ENCODE data around the gene FOXJ1. TPM values are rescaled to one million over a fixed set of nuclear protein-coding genes. Genes with fewer than 3 reads are reported as not detected.
"Not testable (repeated sequence)": the region's sequence is repeated elsewhere in the genome, so short reads cannot be mapped to it uniquely, and the experiment has no call there.

FOXJ1 gene
- total RNA-seq, result under 1 TPM; 0.46 to 0.56 TPM

- ATAC-seq (peak; percentile 78 to 90), DNase-seq (ENCODE audit: low spot score in 2 of 2) (peak; percentile 89 to 94)
- H3K27ac Mint-ChIP-seq, result peak within 1 kb of the TSS in 1 of 2 donors; percentile 39
- no peaks in the 10 kb centered on the region for H3K9me3 Mint-ChIP-seq
- peaks cover 0 to 9% of the 10 kb centered on the region in 2 donors for H3K36me3 Mint-ChIP-seq
Observed at GRCh38 chr17:76141212-76142038, at the start of gene FOXJ1. Gene FOXJ1 (minus strand): TSS chr17:76141245. CDS start chr17:76140395, 850 bp downstream.

GRCh38 chr17:76189741-76190140 is 48.7 kb upstream of the FOXJ1 start:
- H3K27ac Mint-ChIP-seq, result peak overlapping the region; percentile 86 to 87
- ATAC-seq, result no peak
- no peak for DNase-seq (ENCODE audit: low spot score in 2 of 2)
- H3K36me3 Mint-ChIP-seq, result peaks cover 9 to 37% of the 10 kb centered on the region in 2 donors
- peaks cover 5 to 8% of the 10 kb centered on the region in 2 donors for H3K9me3 Mint-ChIP-seq

GRCh38 chr17:76189247-76189646 is 48.2 kb upstream of the FOXJ1 start:
- H3K36me3 Mint-ChIP-seq, result peaks cover 7 to 38% of the 10 kb centered on the region in 2 donors
- peak overlapping the region; percentile 86 to 87 for H3K27ac Mint-ChIP-seq
- no peak for ATAC-seq
- H3K9me3 Mint-ChIP-seq, result peaks cover 5 to 8% of the 10 kb centered on the region in 2 donors
- no peak for DNase-seq (ENCODE audit: low spot score in 2 of 2)

GRCh38 chr17:76188213-76189016 is 47.4 kb upstream of the FOXJ1 start:
- Mint-ChIP-seq H3K9me3 (peaks cover 5 to 8% of the 10 kb centered on the region in 2 donors), H3K36me3 (peaks cover 5 to 35% of the 10 kb centered on the region in 2 donors)

GRCh38 chr17:76186774-76187173 is 45.7 kb upstream of the FOXJ1 start:
- H3K9me3 Mint-ChIP-seq; DNase-seq (ENCODE audit: low spot score in 2 of 2); ATAC-seq: not testable (repeated sequence)
- peaks cover 5 to 35% of the 10 kb centered on the region in 2 donors for H3K36me3 Mint-ChIP-seq
- peak overlapping the region in 1 of 2 donors; percentile 36 for H3K27ac Mint-ChIP-seq

More at GRCh38 chr17:76188213-76189016, 47.4 kb upstream of the FOXJ1 start:
- no peak for ATAC-seq
- peak overlapping the region in 1 of 2 donors; percentile 30 for H3K27ac Mint-ChIP-seq
- no peak for DNase-seq (ENCODE audit: low spot score in 2 of 2)

- DNase-seq (ENCODE audit: low spot score in 2 of 2) (no peak), ATAC-seq (no peak)
- Mint-ChIP-seq H3K27ac (peak overlapping the region in 1 of 2 donors; percentile 30), H3K9me3 (peaks cover under 1 to 8% of the 10 kb centered on the region in 2 donors), H3K36me3 (peaks cover 6 to 39% of the 10 kb centered on the region in 2 donors)
Observed at GRCh38 chr17:76184290-76184689, 43.2 kb upstream of the FOXJ1 start.

GRCh38 chr17:76182016-76182764 is 41.1 kb upstream of the FOXJ1 start:
- peak overlapping the region; percentile 79 to 93 for H3K27ac Mint-ChIP-seq
- H3K36me3 Mint-ChIP-seq, result peaks cover 5 to 38% of the 10 kb centered on the region in 2 donors
- ATAC-seq (peak; percentile 72 to 81), DNase-seq (ENCODE audit: low spot score in 2 of 2) (peak; percentile 92 to 98)
- no peaks in the 10 kb centered on the region for H3K9me3 Mint-ChIP-seq

- Mint-ChIP-seq H3K9me3 (no peaks in the 10 kb centered on the region), H3K36me3 (peaks cover 5 to 29% of the 10 kb centered on the region in 2 donors), H3K27ac (peak overlapping the region; percentile 91 to 93)
- DNase-seq (ENCODE audit: low spot score in 2 of 2), result no peak
- ATAC-seq, result peak; percentile 75 to 89
Observed at GRCh38 chr17:76179496-76180467, 38.7 kb upstream of the FOXJ1 start.

GRCh38 chr17:76178124-76178523 is 37.1 kb upstream of the FOXJ1 start:
- H3K36me3 Mint-ChIP-seq, result peaks cover 5 to 22% of the 10 kb centered on the region in 2 donors
- ATAC-seq (no peak), DNase-seq (ENCODE audit: low spot score in 2 of 2) (no peak)
- peak overlapping the region in 1 of 2 donors; percentile 68 for H3K27ac Mint-ChIP-seq
- no peaks in the 10 kb centered on the region for H3K9me3 Mint-ChIP-seq

- ATAC-seq (no peak), DNase-seq (ENCODE audit: low spot score in 2 of 2) (no peak)
- peaks cover 5 to 22% of the 10 kb centered on the region in 2 donors for H3K36me3 Mint-ChIP-seq
- H3K27ac Mint-ChIP-seq, result peak overlapping the region in 1 of 2 donors; percentile 87
- H3K9me3 Mint-ChIP-seq, result no peaks in the 10 kb centered on the region
Observed at GRCh38 chr17:76176701-76177574, 35.9 kb upstream of the FOXJ1 start.

- Mint-ChIP-seq H3K27ac (no peak overlapping the region), H3K36me3 (peaks cover 0 to 13% of the 10 kb centered on the region in 2 donors), H3K9me3 (no peaks in the 10 kb centered on the region)
- ATAC-seq (no peak), DNase-seq (ENCODE audit: low spot score in 2 of 2) (no peak)
Observed at GRCh38 chr17:76174037-76174436, 33.0 kb upstream of the FOXJ1 start.

- H3K27ac Mint-ChIP-seq, result no peak overlapping the region
- no peak for DNase-seq (ENCODE audit: low spot score in 2 of 2)
- no peaks in the 10 kb centered on the region for H3K9me3 Mint-ChIP-seq
- peaks cover 0 to 12% of the 10 kb centered on the region in 2 donors for H3K36me3 Mint-ChIP-seq
- no peak for ATAC-seq
Observed at GRCh38 chr17:76173474-76173873, 32.4 kb upstream of the FOXJ1 start.

- Mint-ChIP-seq H3K36me3 (peaks cover 0 to 9% of the 10 kb centered on the region in 2 donors), H3K9me3 (no peaks in the 10 kb centered on the region), H3K27ac (peak overlapping the region in 1 of 2 donors; percentile 60)
- ATAC-seq (no peak), DNase-seq (ENCODE audit: low spot score in 2 of 2) (no peak)
Observed at GRCh38 chr17:76171706-76172105, 30.7 kb upstream of the FOXJ1 start.

- peak overlapping the region in 1 of 2 donors; percentile 52 for H3K27ac Mint-ChIP-seq
- DNase-seq (ENCODE audit: low spot score in 2 of 2), result no peak
- H3K36me3 Mint-ChIP-seq, result peaks cover 0 to 9% of the 10 kb centered on the region in 2 donors
- no peaks in the 10 kb centered on the region for H3K9me3 Mint-ChIP-seq
- no peak for ATAC-seq
Observed at GRCh38 chr17:76170114-76170513, 29.1 kb upstream of the FOXJ1 start.
